SK-N-SH (cell line): ENCODE data around the gene CSNK1D. TPM values are rescaled to one million over a fixed set of nuclear protein-coding genes. Genes with fewer than 3 reads are reported as not detected.

Experiments
- CTCF ChIA-PET: fragments of 300-600, 350-600 bp; formaldehyde crosslinking; extraction: SDS; loops from one replicate; lab custom pipeline; 2021; lab: Yijun Ruan, JAX
- POLR2A ChIA-PET: fragments of 350-600 bp; sonication (Branson Sonifier 250); formaldehyde crosslinking; extraction: SDS; loops from one replicate; lab custom pipeline; 2020; ENCODE audit warnings: antibody characterized with exemption, inconsistent platforms; lab: Yijun Ruan, JAX
- DNase-seq: peaks from one replicate; pipeline ENCODE4 v3.0.0; 2012
- H2AFZ ChIP-seq: fragments of 200-600 bp; sonication (generic); 2 replicates; pipeline ENCODE4 v1.8.1; 2016; ENCODE audit warnings: antibody characterized with exemption, mild to moderate bottlenecking, low read depth
- H3F3A ChIP-seq: fragments of 200-600 bp; sonication (generic); replicated peaks from 2 replicates; pipeline ENCODE3; 2016; ENCODE audit warnings: antibody characterized with exemption, mild to moderate bottlenecking; ENCODE audit not compliant: insufficient read depth
- H3K27ac ChIP-seq, 2 experiments: fragments of 200-500 bp in 1 of 2; fragments of 200-600 bp in 1 of 2; sonication (Bioruptor generic) in 1 of 2; sonication (generic), shearing (Covaris generic) in 1 of 2; 2 replicates each; pipeline versions ENCODE4 v1.5.1 to v1.6.1; 2014 to 2016; ENCODE audit warnings: low read depth in 2 of 2, inconsistent platforms in 1 of 2, low read length in 1 of 2, mild to moderate bottlenecking in 1 of 2, mixed read lengths in 1 of 2
- H3K27me3 ChIP-seq: fragments of 200-600 bp; sonication (generic), shearing (Covaris generic); 2 replicates; pipeline ENCODE4 v1.6.1; 2016; ENCODE audit warnings: mixed run types; ENCODE audit not compliant: insufficient read depth
- H3K36me3 ChIP-seq, 2 experiments: fragments of 200-500 bp in 1 of 2; fragments of 200-600 bp in 1 of 2; sonication (Bioruptor generic) in 1 of 2; sonication (generic) in 1 of 2; replicated peaks in 1 of 2; 2 replicates each; pipeline versions ENCODE3 to v1.5.1; 2014 to 2016; ENCODE audit warnings: low read length in 1 of 2, mild to moderate bottlenecking in 1 of 2; ENCODE audit not compliant: insufficient read depth in 2 of 2, control insufficient read depth in 1 of 2
- H3K4me1 ChIP-seq, 2 experiments: fragments of 200-500 bp in 1 of 2; fragments of 200-600 bp in 1 of 2; sonication (Bioruptor generic) in 1 of 2; sonication (generic), shearing (Covaris generic) in 1 of 2; 2 replicates each; pipeline versions ENCODE4 v1.5.1 to v1.6.1; 2014 to 2016; ENCODE audit warnings: low read depth in 1 of 2, low read length in 1 of 2, mixed run types in 1 of 2; ENCODE audit not compliant: insufficient read depth in 2 of 2, control insufficient read depth in 1 of 2
- H3K4me2 ChIP-seq: fragments of 200-600 bp; sonication (generic), shearing (Covaris generic); 2 replicates; pipeline ENCODE4 v1.6.1; 2017; ENCODE audit warnings: mixed run types
- H3K4me3 ChIP-seq, 2 experiments: fragments of 200-500 bp in 1 of 2; fragments of 200-600 bp in 1 of 2; sonication (Bioruptor generic) in 1 of 2; sonication (generic), shearing (Covaris generic) in 1 of 2; 2 replicates each; pipeline versions ENCODE4 v1.5.1 to v1.8.1; 2014 to 2016; ENCODE audit warnings: low read depth in 2 of 2, inconsistent platforms in 1 of 2, low read length in 1 of 2, mild to moderate bottlenecking in 1 of 2, mixed read lengths in 1 of 2, moderate library complexity in 1 of 2
- H3K79me2 ChIP-seq: fragments of 200-600 bp; sonication (generic); 2 replicates; pipeline ENCODE4 v1.8.1; 2017; ENCODE audit warnings: mild to moderate bottlenecking; ENCODE audit not compliant: insufficient read depth
- H3K9ac ChIP-seq: fragments of 200-600 bp; sonication (generic); 2 replicates; pipeline ENCODE4 v1.6.1; 2017; ENCODE audit warnings: mixed run types
- H3K9me2 ChIP-seq: fragments of 200-600 bp; sonication (generic); 2 replicates; pipeline ENCODE4 v1.6.1; 2017; ENCODE audit warnings: mixed run types
- H3K9me3 ChIP-seq: fragments of 200-600 bp; sonication (generic); 2 replicates; pipeline ENCODE4 v1.6.1; 2017; ENCODE audit warnings: mixed run types, mild to moderate bottlenecking, moderate library complexity
- H4K20me1 ChIP-seq: fragments of 200-600 bp; sonication (generic); 2 replicates; pipeline ENCODE4 v1.6.1; 2017; ENCODE audit warnings: mild to moderate bottlenecking, mixed run types; ENCODE audit not compliant: insufficient read depth
- CTCF ChIP-seq: fragments of 200-600 bp; sonication (generic); IDR thresholded peaks from 2 replicates; pipeline ENCODE4 v1.6.1; 2017; ENCODE audit warnings: antibody characterized with exemption, mild to moderate bottlenecking, moderate library complexity
- ELF1 ChIP-seq: IDR thresholded peaks from 2 replicates; pipeline ENCODE4 v1.4.0; 2012
- FOSL2 ChIP-seq: IDR thresholded peaks from 2 replicates; pipeline ENCODE4 v1.4.0; 2012; ENCODE audit warnings: low read depth, mild to moderate bottlenecking, moderate library complexity, borderline replicate concordance
- IRF3 ChIP-seq: fragments of 150-350 bp; IDR thresholded peaks from 2 replicates; pipeline ENCODE4 v1.6.1; 2016; ENCODE audit warnings: mild to moderate bottlenecking, low read depth, low read length
- NRF1 ChIP-seq: IDR thresholded peaks from 2 replicates; pipeline ENCODE4 v1.6.1; 2012; ENCODE audit warnings: low read depth, mild to moderate bottlenecking, low read length
- POLR2AphosphoS5 ChIP-seq: IDR thresholded peaks from 2 replicates; pipeline ENCODE4 v1.6.1; 2012; ENCODE audit warnings: low read depth, low read length
- YY1 ChIP-seq: IDR thresholded peaks from 2 replicates; pipeline ENCODE4 v1.4.0; 2012; ENCODE audit warnings: low read depth, mild to moderate bottlenecking
- WGBS: methylation state at CpG from one replicate; pipeline ENCODE4 v1.1.6; 2017; ENCODE audit warnings: low lambda C conversion rate; 5-methylcytosine and 5-hydroxymethylcytosine counted together
- polyA plus RNA-seq, 3 experiments: library from polyadenylated mRNA; depleted of rRNA; stranded (reverse); fragments of >200 nt; gene quantifications; 2 replicates each; pipeline ENCODE4 v1.2.3, GENCODE V29; 2012

The CSNK1D gene
- polyA plus RNA-seq, 1 of the 3 experiments (the other 2 are of a cell fraction), result 216 TPM

DNA sequence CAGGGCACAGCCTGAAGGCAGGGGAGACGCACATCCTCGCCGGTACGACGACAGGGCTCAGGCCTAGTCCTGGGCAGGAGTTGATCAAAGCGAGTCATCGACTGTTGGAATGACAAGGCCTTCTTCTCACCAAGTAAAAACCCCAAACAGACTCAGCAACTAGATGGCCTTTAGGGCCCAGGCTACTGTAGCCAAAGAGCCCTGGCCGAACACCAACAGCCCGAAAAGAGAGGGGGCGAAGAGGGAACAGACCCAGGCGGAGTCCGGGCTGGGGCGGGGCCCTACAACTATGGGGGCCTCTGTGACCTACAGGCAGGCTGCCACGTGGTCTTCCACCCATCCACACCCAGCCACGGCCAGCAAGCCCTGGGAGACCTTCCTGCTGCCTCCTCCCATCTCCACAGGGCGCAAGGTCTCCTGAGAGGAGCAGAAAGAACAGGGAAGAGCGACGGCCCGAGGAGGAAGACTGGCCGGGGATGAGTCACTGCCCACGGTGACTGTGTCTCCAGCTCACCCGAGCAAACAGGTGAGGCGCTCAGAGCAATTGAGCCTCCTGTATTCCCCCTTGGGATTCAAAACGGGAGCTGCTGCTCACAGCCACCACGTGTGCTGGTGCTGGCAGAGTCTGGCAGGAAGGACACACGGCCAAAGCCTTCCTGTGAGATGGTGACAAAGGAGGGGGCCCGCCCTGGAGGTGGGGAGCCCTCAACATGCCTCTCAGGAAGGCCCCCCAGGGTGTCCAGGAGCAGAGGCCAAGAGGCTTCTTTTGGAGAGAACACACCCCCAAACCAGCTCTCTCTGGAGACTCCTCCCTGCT is 26.9 kb downstream of the CSNK1D start:
- H3K4me2 ChIP-seq, result no peak overlapping the region
- peaks cover 22 to 25% of the 10 kb centered on the region in 2 experiments; a peak in 3 of 4 replicates for H3K4me1 ChIP-seq
- peak overlapping the region; percentile 3 to 23; a peak in 3 of 4 replicates for H3K27ac ChIP-seq
- no peak overlapping the region for H3K9ac ChIP-seq
- CTCF ChIA-PET, result interaction anchor here (0.7 to 2.6 kb wide), 5 partner anchors 8 to 74 kb away, joined by 3 to 17 read pairs (median 3); no protein-coding TSS in a partner anchor
- peaks cover 100% of the 10 kb centered on the region for H4K20me1 ChIP-seq
- H3K9me3 ChIP-seq, result no peaks in the 10 kb centered on the region
- DNase-seq, result peak; percentile 44
- no peaks in the 10 kb centered on the region for H3K27me3 ChIP-seq
- H3F3A ChIP-seq, result peaks cover 68% of the 10 kb centered on the region
- H3K9me2 ChIP-seq, result no peaks in the 10 kb centered on the region
- POLR2A ChIA-PET, result no interaction called here
- H2AFZ ChIP-seq, result no peak overlapping the region
- no peak for TF ChIP-seq IRF3
- TF ChIP-seq CTCF, result no peak
- TF ChIP-seq FOSL2, result peak; percentile 30; the same call in 1 of the 2 replicates
- TF ChIP-seq YY1, result no peak
- TF ChIP-seq NRF1, result no peak
- peak; percentile 13 for TF ChIP-seq POLR2AphosphoS5
- TF ChIP-seq ELF1, result no peak
- TF ChIP-seq, all 33 proteins: peak for 2
- Histone ChIP-seq H3K36me3 (peaks cover 55 to 93% of the 10 kb centered on the region in 2 experiments), H3K4me3 (no peak overlapping the region), H3K79me2 (peaks cover 84% of the 10 kb centered on the region)
- 72% methylated on average over 25 of the region's 27 CpGs for WGBS

DNA sequence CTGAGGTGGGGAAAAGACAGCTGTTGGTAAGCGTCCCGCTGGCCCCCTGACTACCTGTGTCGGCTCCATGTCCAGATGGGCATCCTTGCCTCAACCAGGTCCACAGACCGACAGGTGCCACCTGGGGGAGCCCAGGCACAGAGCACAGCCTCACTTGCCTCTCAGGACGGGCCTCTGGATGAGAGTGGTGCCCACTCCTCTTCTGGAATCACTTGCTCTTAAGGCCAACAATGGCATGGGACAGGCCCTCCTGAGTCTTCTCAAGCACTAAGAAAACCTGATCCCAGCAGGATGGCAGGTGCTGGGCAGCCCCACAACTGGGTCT is 27.5 kb downstream of the CSNK1D start:
- Histone ChIP-seq H3F3A (peaks cover 74% of the 10 kb centered on the region), H3K27me3 (no peaks in the 10 kb centered on the region), H3K4me2 (no peak overlapping the region), H3K36me3 (peaks cover 49 to 91% of the 10 kb centered on the region in 2 experiments), H3K4me3 (no peak overlapping the region), H3K4me1 (peaks cover 28 to 30% of the 10 kb centered on the region in 2 experiments; a peak in 3 of 4 replicates), H3K9me2 (no peaks in the 10 kb centered on the region), H2AFZ (no peak overlapping the region), H4K20me1 (peaks cover 100% of the 10 kb centered on the region), H3K79me2 (peaks cover 80% of the 10 kb centered on the region), H3K9me3 (no peaks in the 10 kb centered on the region), H3K27ac (no peak overlapping the region; a peak in 1 of 4 replicates), H3K9ac (no peak overlapping the region)
- no peak for TF ChIP-seq YY1
- DNase-seq, result no peak
- 100% methylated on average over 5 of the region's 5 CpGs for WGBS
- ChIA-PET POLR2A (no interaction called here), CTCF (interaction anchor here (0.7 to 2.6 kb wide), 2 partner anchors 10 to 75 kb away, joined by 3 to 17 read pairs; no protein-coding TSS in a partner anchor)
